Lung microvascular endothelial cell (primary cell): ENCODE measurements around the gene OTOP2. TPM values are rescaled to one million over a fixed set of nuclear protein-coding genes. Genes with fewer than 3 reads are reported as not detected.

Experiments used
- DNase-seq, 2 donors: peaks; one replicate each; pipeline versions ENCODE4 v3.0.0 to v3.0.0-alpha.2; 2010; ENCODE audit warnings: low read depth in 2 of 2
- total RNA-seq: library from RNA; depleted of rRNA; stranded (reverse); fragments of >200 nt; gene quantifications from 2 replicates; pipeline ENCODE4 v1.2.1, GENCODE V29; 2014

The OTOP2 gene, protein sequence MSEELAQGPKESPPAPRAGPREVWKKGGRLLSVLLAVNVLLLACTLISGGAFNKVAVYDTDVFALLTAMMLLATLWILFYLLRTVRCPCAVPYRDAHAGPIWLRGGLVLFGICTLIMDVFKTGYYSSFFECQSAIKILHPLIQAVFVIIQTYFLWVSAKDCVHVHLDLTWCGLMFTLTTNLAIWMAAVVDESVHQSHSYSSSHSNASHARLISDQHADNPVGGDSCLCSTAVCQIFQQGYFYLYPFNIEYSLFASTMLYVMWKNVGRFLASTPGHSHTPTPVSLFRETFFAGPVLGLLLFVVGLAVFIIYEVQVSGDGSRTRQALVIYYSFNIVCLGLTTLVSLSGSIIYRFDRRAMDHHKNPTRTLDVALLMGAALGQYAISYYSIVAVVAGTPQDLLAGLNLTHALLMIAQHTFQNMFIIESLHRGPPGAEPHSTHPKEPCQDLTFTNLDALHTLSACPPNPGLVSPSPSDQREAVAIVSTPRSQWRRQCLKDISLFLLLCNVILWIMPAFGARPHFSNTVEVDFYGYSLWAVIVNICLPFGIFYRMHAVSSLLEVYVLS
- total RNA-seq = not detected in 2 replicates

- no peak for DNase-seq
Measured at GRCh38 chr17:74924250-74924948, at the start of gene OTOP2. TSS of gene OTOP2 (plus strand) at chr17:74924273. CDS start at chr17:74924633, 360 bp downstream.

DNA sequence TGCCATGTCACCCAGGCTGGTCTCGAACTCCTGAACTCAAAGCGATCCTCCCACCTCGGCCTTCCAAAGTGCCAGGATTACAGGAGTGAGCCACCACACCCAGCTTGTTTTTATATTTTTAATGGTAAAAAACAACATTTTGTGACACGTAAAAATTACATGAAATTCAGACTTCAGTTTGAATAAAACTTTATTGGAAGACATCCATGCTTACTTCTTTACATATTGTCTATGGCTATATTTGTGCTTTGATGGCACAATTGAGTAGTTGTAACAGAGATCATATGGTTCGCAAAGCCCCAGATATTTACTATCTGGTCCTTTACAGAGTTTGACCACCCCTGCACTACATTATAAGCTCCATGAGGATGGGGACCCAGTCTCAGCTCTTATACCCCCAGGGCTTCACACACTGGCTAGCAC is 49.4 kb upstream of the OTOP2 start:
- no peak for DNase-seq

DNA sequence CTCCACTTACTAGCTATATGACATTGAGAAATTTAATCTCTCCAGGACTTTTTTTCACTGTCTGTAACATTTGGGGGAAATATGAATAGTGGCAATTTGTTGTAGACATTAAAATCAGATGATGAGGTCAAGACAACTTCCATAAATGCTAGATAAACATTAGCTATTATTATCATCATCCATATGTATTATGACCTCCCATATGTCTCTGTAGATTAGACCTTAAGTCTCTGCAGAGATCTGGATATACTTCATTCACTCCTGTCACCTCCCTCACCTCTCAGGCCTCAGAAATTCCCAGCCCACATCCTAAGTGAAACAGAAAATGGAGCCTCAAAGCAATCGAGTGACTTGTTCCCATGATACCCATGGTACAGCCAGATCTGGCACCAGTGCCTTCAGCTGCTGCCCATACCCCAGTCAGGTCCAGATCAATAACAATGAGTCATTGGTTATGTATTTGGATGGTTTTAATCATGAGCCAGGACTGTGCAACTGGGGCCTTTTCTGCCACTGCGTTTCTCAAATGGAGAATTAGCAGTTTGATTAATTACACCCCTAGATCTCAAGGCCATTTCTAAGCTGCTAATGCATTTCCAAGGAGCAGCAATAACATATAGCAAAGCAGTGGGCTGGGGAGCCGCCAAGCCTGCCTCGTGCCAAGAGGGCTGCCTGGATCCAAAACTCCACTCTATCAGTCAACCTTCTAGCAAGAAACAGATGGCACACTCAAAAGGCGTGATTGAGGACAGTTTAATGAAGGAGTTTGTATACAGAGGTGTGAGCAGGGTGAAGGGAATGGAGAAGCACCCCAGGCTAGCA is 48.7 kb upstream of the OTOP2 start:
- no peak for DNase-seq

DNA sequence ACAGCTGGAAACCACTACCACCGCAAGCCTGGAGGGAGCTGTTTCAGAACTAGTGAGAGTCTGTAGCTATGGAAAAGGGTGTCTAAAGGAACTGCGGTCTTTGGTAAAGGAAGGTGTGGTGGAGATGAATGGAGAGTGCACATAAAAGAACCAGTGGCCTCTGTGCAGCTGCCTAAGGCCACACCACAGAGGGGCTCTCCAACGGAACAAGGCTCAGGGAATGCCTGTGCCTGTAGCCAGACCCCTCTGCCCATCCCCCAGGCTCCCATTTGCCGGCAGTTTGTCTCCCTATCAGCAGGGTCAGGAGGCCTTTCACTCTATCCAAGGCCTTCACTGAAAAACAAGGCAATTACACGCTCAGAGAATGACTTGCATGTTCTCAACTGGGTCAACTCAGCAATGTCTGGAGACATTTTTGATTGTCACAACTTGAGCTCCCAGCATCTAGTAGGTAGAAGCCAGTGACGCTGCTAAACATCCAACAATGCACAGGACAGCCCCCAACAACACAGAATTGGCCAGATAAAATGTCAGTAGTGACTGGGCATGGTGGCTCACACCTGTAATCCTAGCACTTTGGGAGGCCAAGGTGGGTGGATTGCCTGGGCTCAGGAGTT is 48.0 kb upstream of the OTOP2 start:
- DNase-seq = no peak

- DNase-seq = peak in 1 of 2 donors; percentile 31
Measured at GRCh38 chr17:74877592-74878548, 46.2 kb upstream of the OTOP2 start.

- no peak for DNase-seq
Measured at GRCh38 chr17:74878658-74879057, 45.4 kb upstream of the OTOP2 start.

DNA sequence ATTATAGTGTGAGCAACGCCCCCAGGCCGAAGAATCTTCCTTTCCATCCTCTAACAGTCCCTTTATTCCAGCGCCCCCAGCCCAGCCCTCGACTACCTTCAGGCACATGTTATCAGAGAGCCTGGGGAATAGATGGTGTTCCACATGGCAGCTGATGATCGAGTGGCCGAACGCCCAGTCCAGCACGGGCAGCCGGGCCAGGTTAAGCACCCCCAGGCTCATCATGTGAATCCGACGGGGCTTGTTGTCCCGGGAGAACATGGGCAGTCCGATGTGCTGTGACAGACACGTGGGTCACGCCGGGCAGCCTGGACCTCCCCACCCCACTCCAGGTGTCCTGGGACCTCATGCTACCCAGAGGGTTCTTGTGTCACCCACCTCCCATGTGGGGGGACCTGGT is 44.8 kb upstream of the OTOP2 start:
- no peak for DNase-seq

GRCh38 chr17:74881073-74881472 is 43.0 kb upstream of the OTOP2 start:
- DNase-seq = no peak

- DNase-seq = no peak
Measured at GRCh38 chr17:74882517-74883240, 41.4 kb upstream of the OTOP2 start.

- DNase-seq = peak in 1 of 2 donors; percentile 56
Measured at GRCh38 chr17:74883241-74883745, 40.8 kb upstream of the OTOP2 start.

GRCh38 chr17:74888469-74888868 is 35.6 kb upstream of the OTOP2 start:
- no peak for DNase-seq

DNA sequence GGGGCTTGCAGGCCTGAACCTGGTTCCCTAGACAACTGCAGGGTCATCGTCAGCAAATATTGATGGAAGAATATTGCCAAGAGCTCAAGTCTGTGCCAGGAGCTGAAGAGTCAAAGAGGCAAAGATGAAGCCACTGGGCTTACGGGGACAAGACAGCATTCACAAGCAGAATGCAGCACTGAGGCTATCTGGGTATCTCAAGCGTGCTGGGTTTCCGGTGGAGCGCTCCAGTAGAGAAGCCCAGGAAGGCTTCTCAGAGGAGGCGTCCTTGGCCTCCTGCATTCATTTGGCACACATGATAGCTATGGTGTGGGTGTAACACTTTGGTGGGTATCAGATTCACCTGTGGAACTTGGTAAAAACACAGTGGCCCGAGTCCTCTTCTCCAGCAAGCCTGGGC is 33.5 kb upstream of the OTOP2 start:
- no peak for DNase-seq

- DNase-seq = no peak
Measured at GRCh38 chr17:74892013-74892841, 31.8 kb upstream of the OTOP2 start.

DNA sequence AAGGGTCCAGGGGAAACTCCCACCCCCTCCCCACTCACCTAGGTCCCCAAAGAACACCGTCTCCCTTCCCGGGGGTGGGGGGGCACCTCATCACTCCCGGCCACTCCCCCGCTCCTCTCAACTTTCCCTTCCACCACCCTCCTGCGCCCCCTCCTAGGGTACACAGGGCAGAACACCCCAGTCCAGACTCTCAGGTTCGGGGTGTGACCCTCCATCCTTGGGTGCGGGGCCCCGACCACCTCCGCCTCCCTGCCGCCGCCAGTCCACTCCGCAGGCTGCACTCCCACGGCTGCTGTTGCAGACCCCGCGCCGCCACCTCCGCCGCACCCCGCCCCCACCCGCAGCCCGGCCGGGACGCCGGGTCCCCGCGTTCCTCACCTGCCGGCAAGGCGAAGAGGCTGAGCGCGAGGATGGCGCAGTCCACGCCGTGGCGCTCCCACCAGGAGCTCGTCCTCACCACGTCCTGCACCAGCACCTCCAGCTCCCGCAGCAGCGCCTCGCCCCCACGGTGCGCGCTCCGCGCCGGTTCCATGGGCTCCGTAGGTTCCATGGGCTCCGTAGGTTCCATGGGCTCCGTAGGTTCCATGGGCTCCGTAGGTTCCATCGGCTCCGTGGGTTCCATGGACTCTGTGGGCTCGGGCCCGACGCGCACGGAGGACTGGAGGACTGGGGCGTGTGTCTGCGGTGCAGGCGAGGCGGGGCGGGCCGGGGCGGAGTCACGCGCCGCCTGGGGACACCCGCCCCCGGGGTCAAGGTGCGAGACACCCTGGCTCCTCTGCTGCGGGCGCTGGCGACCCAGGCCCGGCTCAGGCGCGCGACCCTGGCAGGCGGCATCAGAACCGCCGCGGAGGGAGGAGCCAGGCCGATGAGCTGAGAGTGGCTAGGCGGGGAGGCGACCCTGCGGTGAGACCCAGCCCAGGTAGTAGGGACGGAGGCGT is 30.8 kb upstream of the OTOP2 start, which contains the start of gene FADS6:
FADS6 (minus strand) TSS at position 660 of the 938 bp plus-strand sequence; CDS start at position 622, 38 bp downstream.
- no peak for DNase-seq

- no peak for DNase-seq
Measured at GRCh38 chr17:74893936-74894671, 30.0 kb upstream of the OTOP2 start.

DNA sequence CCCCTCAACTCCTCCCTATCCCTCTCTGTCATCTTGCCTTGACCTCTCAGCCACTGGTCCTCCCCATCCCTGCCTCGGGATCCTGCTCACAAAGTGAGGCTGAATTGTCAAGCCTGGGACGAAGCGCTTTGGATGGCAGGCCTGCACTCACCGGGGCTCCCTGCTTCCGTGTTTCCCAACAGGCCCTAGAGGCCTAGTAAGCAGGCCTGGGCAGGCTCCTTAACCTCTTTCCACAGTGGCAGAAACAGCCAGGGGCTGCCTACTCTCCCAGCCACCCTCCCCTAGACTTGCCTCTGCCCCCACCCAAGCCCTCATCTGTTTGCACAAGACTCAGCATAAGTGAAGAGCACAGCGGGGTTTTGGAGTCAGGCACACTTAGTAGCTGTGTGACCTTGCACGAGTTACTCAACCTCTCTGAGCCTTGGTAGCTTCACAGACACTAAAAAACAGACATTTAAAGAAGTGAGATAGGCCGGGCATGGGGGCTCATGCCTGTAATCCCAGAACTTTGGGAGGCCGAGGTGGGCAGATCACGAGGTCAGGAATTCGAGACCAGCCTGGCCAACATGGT is 25.6 kb upstream of the OTOP2 start:
- no peak for DNase-seq
